HK-2 (cell line): ENCODE data around the gene ANK2.

Experiments used
- DNase-seq: peaks from one replicate; pipeline ENCODE4 v3.0.0-alpha.2; 2018; ENCODE audit not compliant: unreplicated experiment

Gene ANK2

DNA sequence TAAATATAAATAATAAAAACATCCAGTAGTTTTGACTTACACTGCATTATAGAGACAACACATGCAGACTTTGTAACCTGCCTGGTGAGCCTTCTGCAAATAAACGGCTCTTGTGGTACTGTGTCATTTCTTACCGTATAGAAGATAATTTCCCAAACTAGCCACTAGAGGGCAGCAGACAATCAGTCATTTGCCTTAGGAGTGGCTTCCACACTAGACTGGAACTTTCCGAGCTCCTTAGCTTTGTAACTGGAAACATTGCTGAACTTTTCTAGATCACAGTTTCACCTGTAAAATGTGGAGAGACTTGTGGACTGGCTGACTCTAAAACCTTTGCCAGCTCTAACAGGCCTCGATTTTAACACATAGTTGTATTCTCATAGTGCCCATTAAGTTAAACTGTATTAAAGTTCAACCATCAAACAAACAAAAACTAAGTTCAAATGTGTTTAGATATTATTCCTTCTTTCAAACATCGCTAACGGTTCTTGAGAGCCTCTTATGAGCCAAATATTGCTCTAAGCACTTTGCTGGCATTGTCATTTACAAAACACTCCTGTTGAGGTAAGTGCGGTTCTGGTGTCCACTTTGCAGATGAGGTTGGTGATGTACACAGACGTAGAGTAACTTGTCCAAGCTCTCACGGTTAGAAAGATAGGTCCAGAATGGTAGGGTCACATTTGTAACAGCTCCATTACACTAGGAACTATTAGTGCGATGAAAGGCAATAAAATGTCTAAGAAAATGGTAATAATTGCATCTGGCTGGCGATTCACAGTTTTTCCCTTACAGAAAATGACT, 345.5 kb downstream of the ANK2 start:
- DNase-seq: peak; percentile 30

GRCh38 chr4:113397114-113397701, 347.8 kb downstream of the ANK2 start:
- no peak for DNase-seq

- no peak for DNase-seq
Observed at GRCh38 chr4:113398441-113399143, 349.1 kb downstream of the ANK2 start.

DNA sequence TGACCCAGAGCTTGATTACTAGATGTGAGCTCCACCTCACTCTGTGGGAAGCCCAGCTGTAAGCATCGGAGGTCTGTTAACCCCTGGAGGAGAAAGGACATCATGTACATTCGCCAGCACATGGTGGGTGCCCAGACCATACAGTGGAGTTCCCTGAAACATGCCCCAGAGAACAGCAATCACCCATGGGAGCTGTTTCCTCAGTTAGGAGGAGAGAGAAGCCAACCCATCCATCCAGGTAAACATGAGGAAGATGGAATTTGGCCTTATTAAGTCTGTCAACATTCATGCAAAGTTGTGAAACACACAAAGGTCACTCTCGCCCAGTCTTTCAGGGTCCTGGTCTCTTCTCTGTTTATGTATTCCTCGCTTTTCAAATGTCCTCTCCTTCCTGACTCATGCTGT, 354.7 kb downstream of the ANK2 start:
- DNase-seq: no peak

DNA sequence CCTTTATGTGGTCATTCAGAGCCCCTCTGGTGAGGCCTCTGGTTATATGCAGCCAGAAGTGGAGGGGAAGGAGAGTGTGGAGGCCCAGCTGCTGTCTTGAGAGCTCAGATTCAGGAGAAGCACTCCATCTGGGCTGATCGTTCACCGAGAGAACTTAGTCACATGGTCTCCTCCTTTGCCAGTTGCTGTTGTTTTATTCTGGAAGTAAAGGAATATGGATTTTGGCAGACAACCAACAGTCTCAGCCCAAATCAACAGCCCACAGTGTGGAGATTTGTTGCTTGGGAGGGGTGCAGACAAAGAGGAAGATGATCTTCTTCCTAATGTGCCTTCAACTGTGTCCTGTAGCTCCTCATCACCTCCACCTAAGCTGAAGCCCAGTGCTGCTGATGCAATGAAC, 355.4 kb downstream of the ANK2 start:
- no peak for DNase-seq

DNA sequence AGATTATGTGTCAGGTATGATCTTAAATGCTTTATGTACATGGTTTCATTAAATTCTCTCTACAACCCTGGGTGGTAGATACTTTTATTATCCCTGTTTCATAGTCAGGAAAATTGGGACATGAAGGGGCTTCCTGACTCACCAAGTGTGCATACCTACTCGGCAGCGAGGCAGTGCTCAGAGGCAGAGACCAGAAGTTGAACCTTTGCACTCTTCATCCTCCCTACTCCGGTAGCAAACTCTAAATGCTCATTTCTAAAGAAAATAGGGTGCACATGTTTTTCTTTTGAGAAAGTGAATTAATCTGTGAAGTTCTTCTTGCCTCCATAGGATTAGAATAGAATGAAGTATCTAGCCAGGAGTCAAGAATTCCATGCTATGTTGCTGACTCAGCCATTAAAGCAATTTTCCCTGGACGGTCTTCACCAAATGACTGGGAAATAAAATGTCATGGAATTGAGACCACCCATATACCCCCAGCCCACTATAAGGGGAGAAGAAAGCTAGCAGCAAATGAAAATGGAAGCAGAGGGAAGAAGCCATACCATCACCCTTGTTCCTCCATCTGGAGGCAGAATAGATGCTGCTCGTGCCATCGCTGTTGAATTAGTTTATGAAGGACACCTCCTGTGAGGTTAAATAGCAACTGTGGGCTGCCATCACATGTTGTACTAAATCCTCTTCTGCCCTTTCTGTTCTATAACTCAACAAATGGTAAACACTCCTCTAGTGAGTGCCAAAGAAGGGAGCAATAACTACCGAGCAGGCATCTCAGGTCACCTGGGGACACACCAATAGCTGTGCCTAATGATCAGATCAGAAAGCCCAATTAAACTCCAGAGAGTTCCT, 356.6 kb downstream of the ANK2 start:
- DNase-seq: no peak

DNA sequence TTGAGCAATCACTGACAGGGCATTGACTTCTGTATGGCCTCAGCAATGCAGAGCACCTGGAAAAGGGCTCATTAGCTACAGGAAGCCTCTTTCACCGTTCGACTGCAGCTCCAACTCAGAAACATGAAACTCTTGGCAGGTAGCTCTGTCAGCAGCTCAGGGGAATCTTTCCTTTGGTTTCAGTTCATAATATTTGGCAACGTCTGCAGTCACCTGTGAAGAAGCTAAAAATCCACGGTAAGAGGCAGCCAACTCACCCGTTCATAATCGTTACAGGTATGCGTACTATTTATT, 357.2 kb downstream of the ANK2 start:
- no peak for DNase-seq

- DNase-seq: no peak
Observed at GRCh38 chr4:113407409-113407808, 358.0 kb downstream of the ANK2 start.

GRCh38 chr4:113409181-113409580, 359.7 kb downstream of the ANK2 start:
- DNase-seq: no peak

GRCh38 chr4:113410686-113411085, 361.2 kb downstream of the ANK2 start:
- DNase-seq: no peak

GRCh38 chr4:113411496-113411938, 362.1 kb downstream of the ANK2 start:
- peak; percentile 36 for DNase-seq

- no peak for DNase-seq
Observed at GRCh38 chr4:113419631-113420030, 370.2 kb downstream of the ANK2 start.

DNA sequence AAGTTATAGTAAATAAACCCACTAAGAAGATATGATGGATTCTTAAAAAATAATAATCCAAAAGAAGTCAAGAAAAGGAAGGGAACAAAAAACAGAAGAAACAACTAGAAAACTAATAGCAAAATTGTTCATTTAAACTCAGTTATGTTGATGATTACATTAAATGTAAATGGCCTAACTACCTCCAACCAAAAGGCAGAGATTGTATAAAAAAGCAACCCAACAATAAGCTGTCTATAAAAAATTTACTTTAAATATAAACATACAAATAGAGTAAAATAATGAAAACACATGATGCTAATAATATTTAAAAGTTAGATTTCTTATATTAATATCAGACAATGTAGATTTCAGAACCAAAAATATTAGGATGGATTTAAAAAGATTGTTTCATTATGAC, 371.5 kb downstream of the ANK2 start:
- DNase-seq: no peak

DNA sequence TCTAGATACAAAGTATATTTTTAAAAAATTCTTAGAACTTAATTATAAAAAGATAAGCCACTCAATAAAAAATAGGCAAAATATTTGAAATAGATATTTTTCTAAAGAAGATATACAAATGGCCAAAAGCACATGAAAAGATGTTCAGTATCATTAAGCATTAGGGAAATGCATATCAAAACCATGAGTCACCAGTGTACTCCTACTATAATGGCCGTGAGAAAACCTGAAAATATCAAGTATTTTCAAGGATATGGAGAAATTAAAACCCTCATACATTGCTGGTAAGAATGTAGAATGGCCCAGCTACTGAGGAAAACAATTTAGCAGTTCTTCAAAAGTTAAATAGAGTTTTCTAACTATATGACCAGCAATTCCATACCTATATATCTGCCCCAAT, 374.2 kb downstream of the ANK2 start:
- DNase-seq: no peak

GRCh38 chr4:113433116-113433515, 383.7 kb downstream of the ANK2 start:
- DNase-seq: no peak
